NCI-H146 treated with DMSO at 0.1 percent for 48 hours (cell line): ENCODE results near the gene NELL1.
A peak's percentile ranks its signal among the peaks of the same experiment; 100 is the strongest.

ENCODE experiments used
- DNase-seq: peaks from one replicate; lab custom pipeline; 2025; ENCODE audit not compliant: unreplicated experiment; lab: John Stamatoyannopoulos, UW

Gene NELL1

DNA sequence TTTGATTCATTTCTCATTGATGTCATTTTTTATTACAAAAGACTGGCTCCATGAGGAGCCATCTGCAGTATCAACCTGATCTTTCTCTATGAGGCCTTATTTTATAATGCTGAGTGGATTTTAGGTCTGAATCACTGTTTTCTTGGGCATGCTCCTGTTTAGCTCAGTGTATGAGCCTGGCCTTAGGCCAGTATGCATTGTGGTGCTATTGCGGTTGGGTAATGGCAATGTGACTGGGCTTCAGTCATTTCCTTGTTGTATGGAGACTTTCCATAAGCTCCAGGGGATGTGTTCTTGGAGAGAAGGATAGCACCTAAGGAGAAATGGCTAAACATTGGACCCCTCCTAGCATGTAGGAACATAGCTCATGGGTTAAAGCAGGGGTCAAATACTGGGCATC lies 293.2 kb downstream of the NELL1 start:
- DNase-seq: no peak

DNA sequence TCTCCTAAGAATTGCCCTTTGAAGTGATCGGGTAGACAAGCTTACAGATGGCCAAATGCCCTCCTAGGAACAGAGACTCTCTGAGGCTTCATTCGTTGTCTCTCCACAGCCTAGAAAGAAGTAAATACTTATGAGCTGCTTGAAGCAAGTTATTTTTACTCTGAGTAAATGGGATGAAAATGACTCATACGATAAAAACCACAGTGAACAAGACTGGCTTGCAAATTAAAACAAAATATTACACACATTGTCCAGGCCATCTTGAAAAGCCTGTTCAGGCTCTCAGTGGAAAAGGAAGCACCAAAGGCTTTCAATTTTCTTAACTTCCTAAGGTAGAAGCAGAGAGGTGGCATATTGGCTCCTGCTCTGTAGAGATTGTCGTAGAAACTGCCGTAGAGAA lies 294.2 kb downstream of the NELL1 start:
- no peak for DNase-seq

DNA sequence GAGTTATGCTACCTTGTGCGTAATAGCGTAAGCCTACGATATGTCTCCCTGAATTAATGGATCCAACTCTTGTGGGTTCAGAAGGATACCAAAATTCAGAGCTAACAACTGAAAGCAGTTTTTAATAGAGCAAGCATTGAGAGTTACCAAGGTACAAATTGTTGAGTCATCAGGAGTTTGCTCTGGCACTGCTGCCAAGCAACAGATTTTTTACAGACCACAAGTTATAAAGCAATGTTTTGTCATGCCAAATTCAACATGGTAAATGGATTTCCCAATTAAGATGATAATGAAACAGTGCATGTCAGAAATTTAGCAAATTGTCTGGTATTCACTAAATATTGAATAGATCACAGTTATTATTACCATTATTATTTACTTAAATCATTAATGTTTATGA lies 295.6 kb downstream of the NELL1 start:
- no peak for DNase-seq

DNA sequence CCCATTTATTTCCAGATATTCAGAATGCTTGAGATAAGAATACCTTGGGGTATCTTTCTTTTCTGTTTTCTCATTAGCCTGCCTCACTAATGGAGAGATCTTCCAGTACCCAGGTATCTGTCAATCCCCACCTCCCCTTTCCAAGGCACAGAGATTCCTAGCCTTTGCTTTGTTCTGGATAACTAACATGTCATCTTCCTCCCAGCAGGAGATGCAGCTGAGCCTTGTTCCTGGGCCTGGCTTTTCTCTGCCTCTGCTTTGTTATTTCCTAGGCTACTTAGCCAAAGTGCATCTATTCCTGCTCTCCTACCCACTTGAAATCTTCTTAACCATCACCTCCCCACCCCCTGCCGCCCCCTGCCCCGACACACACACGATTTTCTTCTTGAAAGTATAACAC lies 297.1 kb downstream of the NELL1 start:
- peak; percentile 75 for DNase-seq

DNA sequence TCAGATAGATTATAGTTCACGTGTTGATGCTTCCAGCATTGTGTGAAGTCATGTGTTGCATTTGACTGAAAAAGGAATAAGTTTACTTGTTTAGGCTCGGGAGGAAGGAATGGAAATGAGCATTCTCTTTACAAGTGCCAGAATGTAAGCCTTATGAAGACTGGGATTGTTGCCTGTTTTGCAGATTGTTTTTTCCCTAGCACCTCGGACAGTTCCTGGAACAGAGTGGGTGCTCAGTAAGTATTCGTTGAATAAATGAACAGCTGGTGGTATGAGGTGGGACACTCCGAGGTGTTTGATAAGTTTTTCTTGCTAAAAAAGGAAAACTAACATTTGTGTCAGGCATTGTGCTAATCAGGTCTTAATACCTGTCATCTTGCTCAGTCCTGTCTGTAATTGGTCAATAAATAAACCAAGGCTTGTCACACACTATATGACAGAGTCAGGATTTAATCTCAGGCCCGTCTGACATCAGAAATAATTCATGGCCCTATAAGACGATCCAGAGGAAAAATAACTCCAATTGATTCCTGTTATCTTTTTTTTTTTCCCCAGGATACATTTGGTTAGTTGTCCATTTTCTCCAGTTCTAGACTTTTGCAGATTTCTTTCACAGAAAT lies 304.7 kb downstream of the NELL1 start:
- no peak for DNase-seq

DNA sequence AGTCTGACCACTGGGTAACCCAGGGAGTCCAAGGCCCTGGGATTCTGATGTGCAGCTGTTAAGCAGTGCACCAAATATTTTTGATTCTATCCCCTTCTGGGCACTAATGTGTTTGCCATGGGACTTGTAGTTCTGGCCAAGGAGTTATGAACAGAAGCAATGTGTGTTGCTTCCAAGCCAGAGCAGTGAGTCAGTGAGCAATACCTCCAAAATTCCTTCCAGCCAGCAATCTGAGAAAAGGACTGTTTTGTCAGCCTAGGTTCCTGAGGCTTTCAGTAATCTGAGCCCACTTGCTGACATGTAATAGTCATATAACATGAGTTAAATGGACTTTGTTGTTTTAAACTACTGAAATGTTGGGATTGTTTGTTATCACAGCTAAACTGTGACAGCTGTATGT lies 311.4 kb downstream of the NELL1 start:
- no peak for DNase-seq

DNA sequence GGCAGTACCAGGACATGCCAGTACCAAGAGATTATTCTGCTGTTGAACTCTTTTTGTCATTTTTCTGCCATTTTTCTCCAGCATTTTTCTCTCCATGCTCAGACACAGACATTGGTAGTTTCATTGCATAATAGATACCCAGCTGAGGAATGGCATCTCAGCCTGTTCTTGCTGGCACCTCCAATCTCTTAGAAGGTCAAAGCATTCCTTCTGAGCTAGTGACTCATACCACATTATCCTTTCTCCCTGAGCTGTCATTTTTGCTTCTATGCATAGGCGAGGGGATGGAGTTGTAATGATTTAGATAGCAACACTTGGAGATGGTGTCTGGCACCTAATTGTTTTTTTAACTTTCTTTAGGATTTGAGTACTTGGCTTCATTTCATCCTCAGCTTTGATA lies 321.1 kb downstream of the NELL1 start:
- DNase-seq: no peak

DNA sequence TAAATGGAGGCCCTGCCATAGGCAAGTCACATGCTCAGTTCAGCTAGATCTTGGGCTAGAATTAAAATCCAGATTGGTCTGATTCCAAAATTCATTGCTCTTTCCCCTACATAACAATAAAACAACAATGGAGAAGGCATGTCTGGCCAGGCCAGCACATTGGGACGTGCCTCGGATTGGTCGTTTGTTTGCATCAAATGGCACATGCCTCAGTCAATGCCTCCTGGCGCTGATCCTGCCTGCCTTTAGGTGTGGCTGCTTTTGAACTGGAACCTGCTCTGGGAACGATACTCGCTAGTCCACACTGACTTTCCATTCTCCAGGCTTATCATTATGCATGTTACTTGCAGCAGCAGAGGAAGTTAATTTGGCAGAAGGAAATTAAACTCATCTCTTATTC lies 322.1 kb downstream of the NELL1 start:
- DNase-seq: no peak

DNA sequence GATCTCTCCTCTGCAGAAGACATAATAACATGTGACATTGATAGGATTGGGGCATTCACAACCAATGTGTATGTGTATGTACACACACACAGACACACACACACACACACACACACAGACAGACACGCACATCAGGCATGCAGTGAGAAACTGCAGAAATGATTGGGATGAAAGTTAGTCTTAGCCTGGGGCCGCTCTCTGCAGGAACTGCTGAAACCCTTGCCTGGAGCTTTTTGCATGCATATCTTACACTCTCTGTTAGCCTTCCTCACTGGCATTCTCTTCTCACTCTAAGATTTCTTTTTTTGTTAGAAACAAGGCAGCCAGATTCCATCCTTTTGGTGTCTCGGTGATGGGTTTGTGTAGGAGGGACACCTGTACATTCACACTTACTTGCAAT lies 337.9 kb downstream of the NELL1 start:
- no peak for DNase-seq

DNA sequence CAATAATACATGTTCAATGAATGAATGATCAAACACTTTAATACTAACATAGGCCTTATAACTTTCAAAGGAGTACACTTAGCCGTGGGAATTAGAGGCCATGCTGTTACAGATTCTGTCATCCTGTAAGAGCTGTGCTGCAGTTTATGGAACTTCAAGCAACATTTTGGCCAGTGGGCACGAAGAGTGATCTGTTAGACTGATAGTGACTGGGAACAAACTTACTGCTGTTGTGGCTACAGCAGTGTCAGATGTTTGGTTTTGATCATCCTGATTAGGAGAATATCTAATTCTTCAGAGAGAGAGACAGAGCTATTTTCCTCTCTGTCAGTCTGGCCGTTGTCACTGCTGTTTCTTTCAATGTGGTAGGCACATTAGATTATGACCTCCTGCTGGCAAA lies 348.9 kb downstream of the NELL1 start:
- no peak for DNase-seq

DNA sequence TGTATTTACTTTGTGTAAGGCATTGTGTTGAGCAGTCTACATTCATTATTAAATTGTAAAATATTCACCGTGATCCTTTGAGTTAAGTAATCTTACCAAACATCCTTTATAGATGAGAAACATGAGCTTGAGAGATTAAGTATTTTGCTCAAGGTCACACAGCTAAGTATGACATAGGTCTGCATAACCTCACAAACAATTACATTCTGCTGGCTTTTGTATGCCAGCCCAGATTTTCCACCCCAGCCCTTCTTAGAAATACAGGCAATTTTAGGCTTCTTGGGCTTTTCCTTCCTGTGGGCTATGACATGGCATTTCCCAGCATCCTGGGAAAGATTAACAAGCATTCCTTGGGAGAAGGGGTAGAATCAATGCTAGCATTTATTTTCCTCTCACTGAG lies 357.3 kb downstream of the NELL1 start:
- no peak for DNase-seq

DNA sequence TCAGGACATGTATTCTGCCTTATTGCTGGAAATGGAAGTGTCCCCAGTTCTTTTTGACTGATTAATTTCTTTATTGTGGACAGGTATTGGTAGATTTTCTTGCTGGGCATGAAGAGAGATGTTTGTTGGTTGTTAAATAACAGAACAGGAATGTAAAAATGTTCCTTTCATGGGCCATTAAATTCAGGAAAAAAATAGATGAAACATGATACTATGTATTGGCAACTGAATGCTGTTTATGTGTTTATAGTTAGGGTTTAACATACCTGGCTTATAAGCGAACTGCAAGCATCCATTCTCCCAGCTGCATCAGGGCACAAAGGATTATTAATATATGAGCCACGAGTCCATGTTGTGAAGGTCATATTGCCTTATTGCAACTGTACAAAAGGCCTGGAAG lies 368.5 kb downstream of the NELL1 start:
- no peak for DNase-seq

DNA sequence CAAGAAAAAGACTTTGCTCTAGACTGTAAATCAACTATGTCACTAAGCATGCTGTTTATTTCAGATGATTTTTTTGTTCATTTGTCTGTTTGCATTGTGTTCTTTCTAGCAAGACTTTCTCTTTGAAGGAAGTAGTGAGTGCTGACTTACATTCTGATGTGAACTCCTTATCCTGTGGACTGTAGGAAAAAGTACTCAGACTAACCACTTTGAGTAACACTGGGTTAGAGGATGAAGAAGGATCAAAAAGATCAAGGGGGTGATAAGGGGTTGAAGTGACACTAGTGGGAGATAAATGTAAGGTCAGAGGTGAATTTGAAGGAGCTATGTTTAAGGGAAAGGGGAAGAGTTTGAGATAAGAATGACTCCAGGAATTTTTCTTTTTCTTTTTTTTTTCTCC lies 369.4 kb downstream of the NELL1 start:
- DNase-seq: no peak

DNA sequence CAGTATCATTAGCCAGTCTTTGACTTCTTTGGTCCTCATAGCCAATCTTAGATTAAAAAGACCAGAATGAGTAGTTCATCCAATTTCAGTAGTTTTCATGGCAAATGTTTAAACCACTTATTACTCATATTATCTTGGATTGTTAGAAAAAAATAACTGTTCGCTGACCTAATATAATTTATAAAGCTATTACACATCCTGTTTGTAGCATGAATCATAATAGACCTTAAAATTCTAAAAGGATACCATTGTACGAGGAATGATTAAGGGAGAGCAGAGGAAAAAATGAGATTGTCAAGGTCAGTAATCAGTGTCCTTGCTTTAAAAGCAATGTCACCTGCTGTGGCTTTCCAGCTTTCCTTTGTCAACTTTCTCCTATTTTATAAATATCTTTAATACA lies 371.2 kb downstream of the NELL1 start:
- DNase-seq: no peak

DNA sequence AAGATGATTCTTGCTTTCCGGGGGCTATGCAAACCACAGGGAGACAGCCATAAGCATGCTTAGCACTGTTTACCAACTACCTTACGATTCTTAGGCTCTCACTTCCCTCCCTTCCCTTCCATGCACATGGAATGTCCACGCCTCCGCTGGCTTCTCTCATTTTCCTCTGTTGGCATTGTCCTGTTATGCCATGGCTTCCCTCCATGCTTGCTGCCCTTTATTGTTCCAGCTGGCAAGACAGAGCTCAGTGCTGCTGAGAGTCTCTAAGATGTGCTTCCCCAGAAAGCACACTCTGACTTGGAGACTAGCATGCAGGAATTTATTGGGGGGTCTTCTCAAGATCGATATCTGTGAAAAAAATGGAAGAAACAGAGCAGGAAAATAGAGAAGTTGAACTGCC lies 379.2 kb downstream of the NELL1 start:
- no peak for DNase-seq

DNA sequence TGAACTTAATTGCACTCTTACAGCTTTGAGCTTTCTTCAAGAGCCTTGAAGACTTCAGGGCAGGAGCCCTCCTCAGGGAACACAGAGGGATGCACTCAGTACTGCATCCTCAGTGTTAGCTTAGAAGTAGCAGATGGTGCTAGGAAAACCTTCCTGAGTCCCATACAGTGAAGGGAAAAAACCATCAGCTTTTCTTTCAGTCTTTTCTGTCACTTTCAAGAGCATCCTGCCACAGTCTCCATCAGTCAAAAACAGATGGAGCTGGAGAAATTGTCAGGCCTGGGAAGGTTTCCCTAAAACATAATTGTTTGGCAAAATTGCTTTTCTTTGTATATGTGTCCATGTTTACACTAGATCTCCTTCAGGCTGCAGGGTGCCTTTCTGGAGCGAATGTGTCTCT lies 384.1 kb downstream of the NELL1 start:
- no peak for DNase-seq

DNA sequence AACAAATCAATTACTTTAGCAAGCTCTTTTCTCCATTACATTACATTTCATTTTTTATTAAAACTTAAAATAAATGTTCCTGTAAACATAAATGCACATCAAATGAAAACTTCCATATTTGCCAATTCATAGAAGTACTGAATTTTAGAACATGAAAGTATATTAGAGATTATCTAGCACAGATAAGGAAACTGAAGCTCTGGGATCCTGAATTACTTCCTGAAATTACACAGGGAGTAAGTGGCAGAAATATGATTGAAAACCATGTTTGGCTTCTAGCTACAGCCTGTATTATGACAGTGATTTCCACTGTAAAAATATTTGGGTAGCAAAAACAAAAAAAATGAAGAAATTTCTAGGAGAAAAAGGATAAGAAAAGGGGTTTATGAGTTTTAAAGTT lies 387.3 kb downstream of the NELL1 start:
- no peak for DNase-seq

DNA sequence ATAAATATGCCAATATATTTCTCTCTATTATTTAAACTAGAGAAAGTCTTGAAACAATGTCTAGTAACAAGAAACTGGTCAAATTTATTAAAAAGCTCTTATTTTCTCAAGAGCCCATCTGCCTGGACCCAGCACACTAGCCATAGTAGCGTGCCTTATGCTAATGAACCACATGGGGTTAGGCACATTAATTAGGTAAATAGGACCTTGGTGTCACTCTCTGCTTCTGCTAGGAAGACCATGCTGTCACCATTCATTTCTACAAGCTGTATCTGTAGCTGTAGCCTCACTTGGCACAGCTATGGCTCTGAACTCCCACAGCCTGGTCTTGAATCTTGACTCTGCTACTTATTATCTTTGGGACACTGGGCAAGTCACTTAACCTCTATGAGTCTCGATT lies 390.5 kb downstream of the NELL1 start:
- no peak for DNase-seq

DNA sequence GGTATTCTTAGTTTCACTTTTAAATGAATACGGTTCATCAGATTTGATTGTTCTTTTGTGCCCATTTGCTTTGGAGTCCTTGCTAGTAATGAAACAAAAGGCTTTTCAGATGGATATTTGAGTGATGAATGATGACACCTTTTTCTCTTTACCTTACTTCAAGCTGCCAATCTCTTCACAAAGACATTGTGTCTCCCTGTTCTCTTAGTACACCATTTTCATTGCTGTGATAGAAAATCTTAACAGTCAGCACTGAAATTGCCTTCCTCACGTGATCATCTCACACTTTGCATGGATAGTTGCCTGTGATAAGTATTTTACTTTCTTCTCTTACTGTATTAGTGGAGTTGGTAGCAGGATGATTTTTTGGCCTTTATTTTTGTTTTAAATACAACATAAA lies 396.6 kb downstream of the NELL1 start:
- DNase-seq: peak; percentile 11

DNA sequence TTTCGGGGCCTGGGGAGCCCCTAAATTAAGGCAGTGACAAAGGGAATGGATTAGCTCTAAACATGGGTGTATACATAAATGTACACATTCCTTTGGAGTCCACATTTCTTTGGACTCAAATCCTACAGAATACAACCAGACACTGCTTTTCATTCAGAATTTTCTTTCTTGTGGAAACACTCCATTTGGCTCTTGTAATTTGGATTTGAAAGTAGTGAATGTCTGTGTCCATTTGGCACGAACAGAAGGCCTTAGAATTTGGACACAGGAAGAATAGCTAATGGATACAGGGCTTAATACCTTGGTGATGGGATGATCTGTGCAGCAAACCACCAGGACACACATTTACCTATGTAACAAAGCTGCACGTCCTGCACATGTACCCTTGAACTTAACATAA lies 399.5 kb downstream of the NELL1 start:
- DNase-seq: no peak

DNA sequence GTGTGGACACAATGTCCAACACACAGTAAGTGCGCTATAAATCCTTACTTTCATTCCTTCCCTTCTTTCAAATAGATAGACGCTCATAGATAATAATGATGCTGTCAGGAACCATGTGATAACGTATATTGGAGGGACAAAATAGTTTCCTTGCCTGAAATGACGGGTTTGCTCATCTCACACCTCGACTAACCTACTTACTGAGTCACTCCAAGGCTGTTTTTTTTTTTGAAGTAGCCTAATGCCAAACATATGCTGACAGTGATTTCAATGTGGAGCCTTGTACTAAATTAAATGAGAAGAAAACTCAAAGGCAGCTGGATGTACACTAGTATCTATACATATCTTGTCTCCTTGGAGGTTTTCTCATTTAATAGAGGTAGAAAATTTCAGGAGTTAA lies 400.5 kb downstream of the NELL1 start:
- no peak for DNase-seq

DNA sequence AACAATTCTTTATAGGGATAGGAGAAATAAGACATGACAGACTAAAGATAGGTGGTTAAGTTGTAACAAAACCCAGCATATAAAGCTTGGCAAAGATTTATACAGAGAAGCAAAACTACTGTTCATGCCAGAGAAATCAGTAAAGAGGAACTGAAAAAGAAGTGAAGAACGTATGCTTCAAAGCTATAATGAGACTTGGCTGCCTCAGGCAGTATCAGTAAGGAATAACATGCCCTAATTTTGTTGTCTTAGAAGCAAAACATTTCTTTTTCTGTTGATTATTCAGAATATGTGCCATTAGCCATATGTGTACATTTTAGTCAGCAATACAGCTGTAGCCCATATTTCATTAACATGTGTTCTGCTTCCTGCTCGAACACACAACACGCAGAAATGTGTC lies 403.2 kb downstream of the NELL1 start:
- no peak for DNase-seq

DNA sequence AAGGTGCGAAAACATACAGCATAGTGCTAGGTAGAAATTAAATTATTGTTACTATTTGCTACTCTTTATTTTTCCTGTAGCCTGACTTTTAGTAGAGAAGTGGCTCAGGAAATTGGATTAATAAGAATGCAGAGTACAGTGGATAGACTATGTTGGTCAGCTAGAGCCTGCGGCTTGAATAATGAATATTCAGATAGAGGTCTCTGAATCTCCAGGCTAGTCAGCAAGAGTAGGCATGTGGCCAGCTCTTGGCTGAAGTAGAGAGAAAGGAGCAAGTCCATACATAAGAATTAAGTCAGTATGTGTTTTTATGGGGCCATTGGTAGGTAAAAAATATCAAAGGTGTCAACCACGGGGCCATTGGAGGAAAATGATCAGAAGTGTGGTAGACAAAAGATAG lies 413.5 kb downstream of the NELL1 start:
- no peak for DNase-seq

DNA sequence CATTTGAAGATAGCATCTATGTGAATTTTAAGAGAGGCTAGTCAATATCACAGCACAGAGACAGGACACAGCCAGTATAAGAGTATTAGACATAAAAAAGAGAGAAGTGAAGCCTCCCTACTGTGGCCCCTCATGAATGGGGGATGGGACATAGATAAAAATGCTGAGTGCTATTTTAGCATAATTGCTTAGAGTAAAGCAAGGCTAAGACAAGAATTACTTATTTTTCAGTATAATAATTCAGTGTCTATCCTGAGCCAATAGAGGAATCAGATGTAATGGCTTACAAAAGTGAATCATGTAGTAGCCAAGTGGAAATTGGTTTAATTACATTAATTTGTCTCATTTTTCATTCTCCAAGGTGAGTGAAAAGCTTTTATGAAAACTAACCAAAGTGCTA lies 419.5 kb downstream of the NELL1 start:
- no peak for DNase-seq
